Esophagus muscularis mucosa (tissue), 4 donors: ENCODE data around the gene CD79A.

ENCODE experiments used
- EP300 ChIP-seq: sonication (generic); formaldehyde crosslinking; IDR thresholded peaks from one replicate; pipeline ENCODE4 v1.6.1; 2017; ENCODE audit warnings: antibody characterized with exemption
- POLR2A ChIP-seq: fragments of 450-650 bp; IDR thresholded peaks from one replicate; pipeline ENCODE4 v1.6.1; 2017; ENCODE audit warnings: antibody characterized with exemption, moderate library complexity, mild to moderate bottlenecking, low read depth
- POLR2AphosphoS5 ChIP-seq, 2 donors: sonication (generic); formaldehyde crosslinking; IDR thresholded peaks; one replicate each; pipeline ENCODE4 v1.6.1; 2017; ENCODE audit warnings: antibody characterized with exemption in 2 of 2
- TF ChIP-seq, protein P1 (sequence below), 3 experiments: fragments of 200-600 bp in 2 of 3; fragments of 450-650 bp in 1 of 3; sonication (generic) in 2 of 3; IDR thresholded peaks; one replicate each; pipeline ENCODE4 v1.5.1; 2017 to 2019; ENCODE audit warnings: antibody characterized with exemption in 3 of 3, mild to moderate bottlenecking in 2 of 3, moderate library complexity in 1 of 3

DNA sequence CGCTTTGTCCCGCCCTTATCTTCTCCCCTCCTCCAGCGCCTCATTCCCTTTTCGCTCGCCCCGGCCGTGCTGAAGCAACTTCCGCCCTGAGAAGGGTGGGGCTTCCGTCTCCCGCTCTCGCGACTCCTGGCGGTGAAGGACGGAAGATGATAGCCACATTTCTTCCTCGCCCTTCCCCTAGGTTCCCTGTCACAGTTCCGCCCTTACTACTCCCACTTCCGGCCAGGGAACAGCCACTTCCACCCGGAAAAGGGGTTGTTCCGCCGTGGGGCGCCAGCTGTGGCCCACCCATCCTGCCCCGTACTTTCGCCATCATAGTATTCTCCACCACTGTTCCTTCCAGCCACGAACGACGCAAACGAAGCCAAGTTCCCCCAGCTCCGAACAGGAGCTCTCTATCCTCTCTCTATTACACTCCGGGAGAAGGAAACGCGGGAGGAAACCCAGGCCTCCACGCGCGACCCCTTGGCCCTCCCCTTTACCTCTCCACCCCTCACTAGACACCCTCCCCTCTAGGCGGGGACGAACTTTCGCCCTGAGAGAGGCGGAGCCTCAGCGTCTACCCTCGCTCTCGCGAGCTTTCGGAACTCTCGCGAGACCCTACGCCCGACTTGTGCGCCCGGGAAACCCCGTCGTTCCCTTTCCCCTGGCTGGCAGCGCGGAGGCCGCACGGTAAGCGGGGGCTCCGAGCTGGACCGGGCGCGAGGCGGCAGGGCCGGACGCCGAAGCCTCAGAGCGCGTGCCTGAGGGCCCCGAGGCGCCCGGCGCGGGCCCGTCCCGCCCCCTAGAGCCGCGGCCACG is 17.3 kb upstream of the CD79A start, which contains the start of gene RPS19:
- TF ChIP-seq, protein P1, sequence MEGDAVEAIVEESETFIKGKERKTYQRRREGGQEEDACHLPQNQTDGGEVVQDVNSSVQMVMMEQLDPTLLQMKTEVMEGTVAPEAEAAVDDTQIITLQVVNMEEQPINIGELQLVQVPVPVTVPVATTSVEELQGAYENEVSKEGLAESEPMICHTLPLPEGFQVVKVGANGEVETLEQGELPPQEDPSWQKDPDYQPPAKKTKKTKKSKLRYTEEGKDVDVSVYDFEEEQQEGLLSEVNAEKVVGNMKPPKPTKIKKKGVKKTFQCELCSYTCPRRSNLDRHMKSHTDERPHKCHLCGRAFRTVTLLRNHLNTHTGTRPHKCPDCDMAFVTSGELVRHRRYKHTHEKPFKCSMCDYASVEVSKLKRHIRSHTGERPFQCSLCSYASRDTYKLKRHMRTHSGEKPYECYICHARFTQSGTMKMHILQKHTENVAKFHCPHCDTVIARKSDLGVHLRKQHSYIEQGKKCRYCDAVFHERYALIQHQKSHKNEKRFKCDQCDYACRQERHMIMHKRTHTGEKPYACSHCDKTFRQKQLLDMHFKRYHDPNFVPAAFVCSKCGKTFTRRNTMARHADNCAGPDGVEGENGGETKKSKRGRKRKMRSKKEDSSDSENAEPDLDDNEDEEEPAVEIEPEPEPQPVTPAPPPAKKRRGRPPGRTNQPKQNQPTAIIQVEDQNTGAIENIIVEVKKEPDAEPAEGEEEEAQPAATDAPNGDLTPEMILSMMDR (IDR thresholded peaks at IDR 0.05), result peak; percentile 31 to 77 (median 61)
- TF ChIP-seq POLR2A (peak; percentile 44), POLR2AphosphoS5 (IDR thresholded peaks at IDR 0.05) (peak; percentile 91 to 94), EP300 (no peak)
